GM19467 (cell line): ENCODE data around the gene SLC41A1.
"Not testable (repeated sequence)": the region's sequence is repeated elsewhere in the genome, so short reads cannot be mapped to it uniquely, and the experiment has no call there.

ENCODE experiments used
- ATAC-seq: cut with Tn5 transposase; IDR thresholded peaks from one replicate; pipeline ENCODE4 v1.9.1; 2021; ENCODE audit warnings: mild to moderate bottlenecking, moderate library complexity; ENCODE audit not compliant: unreplicated experiment

The SLC41A1 gene

DNA sequence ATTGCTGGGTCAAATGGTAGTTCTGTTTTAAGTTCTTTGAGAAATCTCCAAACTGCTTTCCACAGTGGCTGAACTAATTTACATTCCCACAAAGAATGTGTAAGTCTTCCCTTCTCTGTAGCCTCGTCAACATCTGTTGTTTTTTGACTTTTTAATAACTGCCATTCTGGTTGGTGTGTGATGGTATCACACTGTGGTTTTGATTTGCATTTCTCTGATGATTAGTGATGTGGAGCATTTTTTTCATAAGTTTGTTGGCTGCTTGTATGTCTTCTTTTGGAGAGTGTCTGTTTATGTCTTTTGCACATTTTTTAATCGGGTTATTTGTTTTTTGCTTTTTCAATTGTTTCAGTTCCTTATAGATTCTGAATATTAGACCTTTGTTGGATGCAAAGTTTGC is 10.3 kb upstream of the SLC41A1 start:
- not testable (repeated sequence) for ATAC-seq

DNA sequence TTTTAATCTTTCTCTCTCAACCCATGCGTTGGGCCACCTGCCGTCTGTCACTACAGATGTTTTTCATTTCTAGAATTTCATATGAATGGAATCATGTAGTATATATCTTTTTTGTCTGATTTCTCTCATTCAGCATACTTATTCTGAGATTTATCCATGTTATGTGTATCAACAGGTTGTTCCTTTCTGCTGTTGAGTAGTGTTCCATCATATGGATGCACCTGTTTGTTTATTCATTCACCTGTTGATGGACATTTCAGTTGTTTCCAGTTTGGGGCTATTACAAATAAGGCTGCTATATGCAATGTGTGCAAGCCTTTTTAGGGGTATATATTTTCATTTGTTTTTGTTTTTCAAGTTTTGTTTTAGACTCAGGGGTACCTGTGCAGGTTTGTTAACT is 9.4 kb upstream of the SLC41A1 start:
- ATAC-seq = no peak

DNA sequence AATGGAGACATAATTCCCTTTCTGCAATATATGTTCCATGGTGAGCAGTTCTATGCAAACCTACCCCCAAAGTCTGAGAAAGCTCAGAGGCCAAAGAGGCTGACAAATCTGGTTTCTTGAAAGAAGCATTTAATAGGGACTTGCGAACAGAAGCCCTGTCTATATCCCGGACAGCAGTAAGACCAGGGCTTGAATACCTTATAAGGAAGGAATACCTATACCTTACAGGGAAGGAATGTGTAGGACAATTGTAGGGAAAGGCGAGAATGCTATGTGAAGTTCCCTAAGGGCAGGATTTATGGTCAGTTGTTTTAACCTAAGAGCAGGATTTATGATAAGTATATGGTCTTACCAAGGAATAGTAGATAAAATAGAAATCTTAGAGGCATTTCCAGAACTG is 5.0 kb upstream of the SLC41A1 start:
- no peak for ATAC-seq

DNA sequence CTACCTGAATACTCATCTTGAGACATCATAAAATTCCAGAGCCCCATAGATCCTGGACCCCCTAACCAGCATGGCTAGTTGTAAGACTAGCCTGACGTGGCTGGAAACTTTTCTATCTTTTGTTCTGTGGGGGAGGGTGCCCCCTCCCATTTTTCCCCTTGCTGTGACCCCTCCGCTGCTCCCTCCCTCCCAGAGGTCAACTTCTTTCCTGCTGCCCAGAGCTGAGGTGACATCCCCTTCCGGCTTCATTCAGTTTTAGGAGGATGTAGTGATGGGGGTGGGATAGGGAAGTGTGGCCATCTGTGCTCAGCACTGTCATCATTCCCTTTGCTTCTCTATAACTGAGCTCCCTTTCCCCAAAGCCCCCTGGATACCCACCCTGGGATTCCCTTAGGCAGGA is 4.4 kb upstream of the SLC41A1 start:
- ATAC-seq = no peak

DNA sequence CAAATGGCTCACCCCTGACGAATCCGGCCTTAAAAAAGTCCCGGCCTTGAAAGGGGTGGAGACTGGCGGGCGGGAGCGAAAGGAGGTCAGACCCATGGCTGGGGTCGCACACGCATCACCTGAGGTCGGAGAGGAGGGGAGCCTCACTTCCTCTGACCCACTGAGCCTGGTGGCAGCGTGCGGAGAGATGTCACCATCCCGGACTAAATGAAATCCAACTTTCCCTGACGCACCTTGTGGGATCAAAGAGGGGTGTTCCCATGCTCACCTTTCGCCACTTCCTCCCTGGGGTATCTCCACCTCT is 709 bp upstream of the SLC41A1 start:
- ATAC-seq = no peak

DNA sequence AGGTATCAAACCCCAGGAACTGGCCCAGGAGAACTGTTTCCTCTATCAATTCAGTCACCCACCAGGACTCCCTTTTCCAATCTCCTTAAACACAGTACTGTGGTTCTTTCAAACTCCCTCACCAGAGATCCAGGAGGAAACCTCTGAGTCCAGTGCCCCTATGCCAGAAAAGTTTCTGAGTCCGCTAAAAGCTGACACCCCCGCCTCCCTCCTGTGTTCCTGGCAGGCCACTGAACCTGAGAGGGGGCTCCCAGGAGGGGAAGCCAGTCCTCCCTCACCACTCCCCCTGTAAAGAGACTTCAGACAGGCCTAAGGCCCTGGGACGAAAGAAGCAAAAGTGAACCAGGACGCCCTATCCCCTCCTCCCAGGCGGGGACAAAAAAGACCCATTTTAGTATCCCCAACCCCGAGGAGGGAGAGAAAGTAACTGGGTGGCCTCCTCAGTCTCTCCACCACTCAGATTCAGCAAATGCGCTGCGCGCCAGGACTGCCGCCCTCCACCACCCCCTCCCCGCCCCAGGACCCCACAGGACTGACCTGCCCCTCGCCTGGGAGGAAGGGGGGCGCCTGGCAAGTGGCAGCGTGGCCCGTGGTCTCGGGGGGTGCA is 624 bp downstream of the SLC41A1 start:
- no peak for ATAC-seq

DNA sequence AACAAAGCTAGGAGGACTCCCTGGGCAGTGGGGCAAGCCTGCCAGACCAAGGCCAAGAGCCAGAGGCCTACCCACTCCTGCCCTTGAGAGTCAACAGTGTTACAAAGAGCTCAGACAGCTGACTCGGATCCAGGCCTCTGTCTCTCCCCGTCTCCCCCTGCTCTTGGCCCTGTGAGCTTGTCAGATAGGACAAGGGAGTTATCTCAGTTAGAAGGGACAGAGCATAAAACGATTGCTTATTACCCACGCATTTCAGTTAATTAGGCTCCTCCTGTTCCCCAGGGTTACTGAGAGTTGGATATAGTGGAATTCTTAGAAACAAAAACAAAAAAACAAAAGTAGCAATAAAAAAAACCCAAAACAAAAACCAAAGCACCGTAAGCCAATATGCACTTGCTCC is 1.3 kb downstream of the SLC41A1 start:
- ATAC-seq = no peak

DNA sequence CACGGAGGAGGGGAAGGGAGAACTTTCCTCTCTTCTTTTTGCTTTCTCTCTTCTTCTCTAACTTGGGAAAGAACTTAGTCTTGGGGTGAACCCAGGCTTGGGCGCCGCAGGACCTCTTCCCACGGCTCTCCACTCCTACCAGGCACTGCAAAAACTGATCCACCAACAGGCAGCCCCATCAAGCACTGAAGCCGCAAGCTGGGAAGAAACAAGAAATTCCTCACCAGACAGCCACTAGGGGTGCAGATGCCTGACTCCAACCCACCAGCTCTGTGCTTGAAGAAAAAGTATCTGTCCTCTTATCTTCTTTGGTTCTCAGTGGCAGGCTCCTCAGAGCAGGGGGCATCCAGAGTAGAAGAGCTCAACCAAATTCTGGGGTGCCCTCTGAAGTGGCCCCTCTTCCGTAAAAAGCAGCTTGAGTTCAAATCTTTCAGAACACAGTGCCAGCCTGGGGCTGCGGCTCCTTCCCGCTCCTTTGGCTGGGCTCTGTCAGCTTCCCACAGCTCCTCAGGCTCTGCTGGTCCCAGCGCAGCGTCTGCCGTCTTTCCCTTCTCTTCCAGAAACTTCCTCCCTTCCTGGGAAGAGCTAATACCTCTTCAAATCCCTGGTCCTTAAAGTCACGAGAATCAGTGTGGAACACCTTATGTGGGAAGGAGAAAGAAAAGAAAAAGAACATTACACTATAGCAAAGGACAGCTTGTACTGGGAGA is 2.4 kb downstream of the SLC41A1 start:
- ATAC-seq = no peak

DNA sequence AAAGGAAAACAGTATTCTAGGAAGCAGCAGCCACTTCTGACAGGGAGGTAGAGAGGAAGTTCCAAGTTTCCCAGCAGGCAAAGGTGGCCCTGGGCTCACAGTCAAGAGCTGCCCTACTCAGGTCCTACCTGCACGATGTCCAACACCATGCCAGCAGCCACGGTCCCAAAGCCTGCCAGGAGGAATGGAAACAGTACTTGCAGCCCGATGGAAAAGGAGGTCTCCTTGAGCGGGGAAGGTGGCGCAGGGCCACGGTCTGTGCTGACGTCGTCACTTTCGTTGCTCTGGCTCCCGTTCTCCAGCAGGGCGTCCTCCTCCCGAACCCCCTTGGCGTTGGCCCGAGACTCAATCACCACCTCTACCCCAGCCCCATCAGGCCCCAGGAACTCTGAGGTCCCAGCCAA is 3.1 kb downstream of the SLC41A1 start:
- no peak for ATAC-seq

DNA sequence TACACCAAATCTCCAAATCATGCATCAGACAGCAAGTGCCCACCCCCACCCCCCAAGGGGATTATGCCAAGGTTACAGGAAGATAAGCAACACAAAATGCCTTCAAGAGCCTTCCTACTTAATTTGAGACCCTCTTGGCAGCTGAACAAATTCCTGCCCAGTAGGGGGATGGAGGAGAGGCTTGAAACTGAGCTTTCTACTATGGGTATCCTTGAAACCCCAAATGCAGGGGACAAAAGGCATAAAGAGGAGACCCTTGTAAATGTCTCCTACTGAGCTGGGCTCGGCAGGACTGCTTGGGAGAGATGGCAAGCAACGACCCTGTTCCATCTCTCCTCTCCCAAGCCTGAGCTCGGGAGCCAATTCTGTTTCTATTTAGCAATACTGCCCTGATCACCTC is 3.5 kb downstream of the SLC41A1 start:
- no peak for ATAC-seq

DNA sequence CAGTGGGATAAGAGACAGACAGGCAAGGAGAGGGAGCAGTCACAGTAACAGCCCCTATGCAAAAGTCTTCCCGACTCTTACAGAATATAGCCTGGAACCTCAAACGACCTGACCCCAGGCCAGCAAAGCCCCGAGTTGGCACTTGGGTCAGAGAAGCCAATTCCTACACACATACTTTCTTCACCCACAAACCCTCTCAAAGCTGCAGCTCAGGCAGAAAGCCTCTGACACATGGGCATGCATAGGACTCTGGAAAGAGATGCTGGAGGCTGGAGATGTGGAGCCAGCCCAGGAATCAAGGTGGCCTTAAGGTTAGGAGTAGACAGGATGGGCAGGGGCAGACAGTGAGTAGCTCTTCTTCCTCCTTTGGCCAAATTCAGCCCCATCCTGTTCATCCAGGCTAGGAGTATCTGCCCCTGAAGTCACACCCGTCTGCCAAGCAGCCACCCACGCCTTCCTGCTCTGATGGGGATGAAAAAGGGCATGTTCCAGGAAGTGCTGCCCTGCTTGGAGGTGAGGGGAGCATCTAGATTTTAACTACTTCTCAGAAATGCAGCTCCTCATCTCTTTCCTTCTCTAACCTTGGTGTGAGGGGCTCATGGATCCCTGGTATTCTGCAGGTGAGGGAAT is 7.8 kb downstream of the SLC41A1 start:
- no peak for ATAC-seq

DNA sequence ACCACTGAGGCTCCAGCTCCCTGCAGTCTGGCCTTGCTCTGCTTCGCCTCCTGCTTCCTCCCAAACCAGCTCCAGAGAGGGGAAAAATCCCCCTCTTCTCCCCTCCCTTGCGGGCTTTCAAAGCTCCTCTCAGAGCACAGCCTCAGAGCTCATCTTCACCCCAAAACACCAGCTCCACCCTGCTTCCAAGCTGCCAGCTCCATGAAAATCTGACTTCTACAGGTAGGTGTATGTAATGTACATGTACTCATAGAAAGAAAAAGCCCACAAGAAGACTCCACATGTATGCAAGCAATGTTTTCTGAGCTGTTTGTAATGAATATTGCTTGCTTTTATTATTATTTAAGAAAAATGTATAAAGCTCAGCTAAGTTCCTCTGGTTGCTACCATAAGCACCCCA is 8.4 kb downstream of the SLC41A1 start:
- no peak for ATAC-seq

DNA sequence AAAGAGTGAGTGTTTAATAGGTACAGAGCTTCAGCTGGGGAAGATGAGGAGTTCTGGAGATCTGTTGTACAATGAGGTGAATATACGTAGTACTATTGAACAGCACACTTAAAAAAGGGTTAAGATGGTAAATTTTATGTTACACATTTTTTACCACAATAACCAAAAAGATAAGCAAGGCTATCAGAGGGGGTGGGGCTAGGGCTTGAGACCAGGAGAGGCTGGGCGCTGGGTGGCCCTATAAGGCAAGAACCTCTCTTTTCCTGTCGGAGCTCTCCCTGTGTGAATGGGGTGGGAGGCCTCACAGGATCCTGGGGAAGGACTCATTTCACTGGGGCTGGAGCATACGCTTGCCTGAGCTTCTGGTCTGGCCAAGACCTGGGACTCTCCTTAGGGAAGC is 9.0 kb downstream of the SLC41A1 start:
- no peak for ATAC-seq

DNA sequence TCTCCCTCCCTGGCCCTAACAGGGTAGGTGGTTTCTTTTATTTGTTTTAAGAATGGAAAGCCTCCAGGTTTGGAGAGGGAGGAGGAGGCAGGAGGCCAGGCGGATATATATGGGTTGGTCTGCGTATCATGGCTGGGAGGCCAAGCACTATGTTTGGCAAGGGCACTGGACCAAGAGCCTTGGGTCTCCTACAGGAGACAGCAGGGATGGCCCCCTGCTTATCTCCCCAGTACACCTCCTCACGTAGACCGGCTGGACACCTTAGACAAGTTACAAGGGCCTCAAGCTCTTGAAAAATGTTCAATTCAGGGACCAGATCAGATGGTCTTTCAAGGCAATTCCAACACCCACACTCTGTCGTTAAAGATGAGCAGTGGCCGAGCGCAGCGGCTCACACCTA is 10.9 kb downstream of the SLC41A1 start:
- ATAC-seq = no peak

DNA sequence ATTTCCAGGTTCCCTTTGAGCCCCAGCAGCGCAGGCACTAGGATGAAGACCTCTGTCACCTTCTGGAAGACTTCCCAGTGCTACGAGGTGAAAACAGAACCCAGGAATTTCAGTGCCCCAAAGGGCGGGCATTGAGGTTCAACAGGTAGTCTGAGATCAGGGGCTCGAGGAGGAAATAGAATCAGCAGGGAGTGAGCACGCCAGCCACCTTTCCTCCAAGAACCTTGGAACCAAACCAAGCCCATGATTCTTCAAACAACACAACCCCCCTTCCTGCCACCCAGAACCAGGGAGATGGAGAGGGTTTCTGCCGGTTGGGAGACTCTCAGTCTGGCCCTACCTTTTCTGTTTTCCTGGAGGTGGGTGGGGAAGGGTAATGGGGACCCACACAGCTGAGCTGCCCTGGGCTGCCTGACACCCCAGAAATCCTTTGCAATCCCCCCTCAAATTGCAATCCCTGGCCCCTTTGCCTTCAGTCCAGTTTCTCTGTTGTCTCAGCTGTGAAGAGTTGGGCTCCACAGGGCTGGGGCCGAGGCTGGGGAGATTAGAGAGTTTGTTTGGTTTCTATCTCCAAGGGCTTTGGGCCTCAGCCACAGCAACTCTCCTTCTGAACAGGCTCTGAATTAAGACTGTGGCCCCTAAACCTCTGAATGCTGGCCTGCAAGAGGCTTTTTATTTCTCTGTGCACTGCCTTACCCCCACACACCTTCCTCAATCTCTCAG is 11.9 kb downstream of the SLC41A1 start:
- no peak for ATAC-seq

DNA sequence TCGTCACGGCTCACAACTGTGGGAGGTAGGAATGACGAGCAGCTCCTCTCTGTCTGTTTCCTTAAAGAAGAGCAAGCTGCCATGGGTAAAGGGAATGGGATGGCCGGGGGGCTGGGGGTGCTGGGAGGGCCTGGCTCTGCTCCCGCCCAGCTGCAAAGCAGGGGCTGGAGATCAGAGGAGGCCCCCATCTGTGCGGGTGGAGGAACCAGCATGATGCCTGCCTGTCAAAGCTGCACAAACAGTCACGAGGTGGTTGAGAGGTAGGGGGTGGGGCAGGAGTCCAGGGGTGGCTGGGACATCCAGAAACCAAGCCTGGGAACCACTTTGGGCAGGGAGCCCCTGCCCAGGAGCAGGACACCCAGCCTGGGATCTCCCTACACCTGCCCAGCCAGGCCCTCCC is 12.6 kb downstream of the SLC41A1 start:
- no peak for ATAC-seq

DNA sequence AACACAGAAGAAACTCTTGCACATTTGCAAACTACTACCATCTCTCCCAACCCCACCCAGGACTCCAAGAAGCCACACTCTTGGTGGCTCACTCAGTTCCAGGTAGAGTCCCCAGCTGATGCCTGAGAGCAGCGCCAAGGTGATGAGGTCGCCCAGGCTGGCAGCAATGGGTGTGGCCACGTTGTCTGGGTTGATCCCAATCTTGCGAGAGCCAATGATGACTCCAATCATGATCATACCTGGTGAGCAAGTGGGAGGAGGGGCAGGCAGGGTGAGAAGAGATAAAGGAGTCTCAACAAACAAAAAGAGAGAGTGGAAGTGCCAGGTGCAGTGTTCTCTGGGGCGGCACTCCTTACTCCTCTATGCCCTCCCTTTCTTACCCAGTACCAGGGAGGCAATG is 14.4 kb downstream of the SLC41A1 start:
- no peak for ATAC-seq

DNA sequence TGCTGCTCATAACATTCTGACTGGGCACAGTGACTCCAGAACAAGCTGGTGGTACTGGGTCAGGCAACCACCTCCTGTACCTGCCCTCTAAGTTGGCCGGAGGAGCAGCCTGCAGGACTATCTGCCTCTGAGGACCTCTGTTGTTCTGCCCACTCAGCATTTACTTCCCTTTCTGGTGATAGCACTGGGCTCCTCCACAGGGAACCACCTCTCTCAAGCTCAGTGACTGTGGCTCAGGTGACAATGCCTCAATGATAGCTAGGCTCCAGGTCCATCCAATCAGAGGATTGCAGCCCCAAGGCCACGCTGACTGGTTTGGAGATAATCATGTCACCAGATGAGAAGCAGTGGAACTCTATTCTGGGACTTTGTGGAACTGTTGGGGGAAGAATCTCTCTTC is 15.8 kb downstream of the SLC41A1 start:
- ATAC-seq = no peak

DNA sequence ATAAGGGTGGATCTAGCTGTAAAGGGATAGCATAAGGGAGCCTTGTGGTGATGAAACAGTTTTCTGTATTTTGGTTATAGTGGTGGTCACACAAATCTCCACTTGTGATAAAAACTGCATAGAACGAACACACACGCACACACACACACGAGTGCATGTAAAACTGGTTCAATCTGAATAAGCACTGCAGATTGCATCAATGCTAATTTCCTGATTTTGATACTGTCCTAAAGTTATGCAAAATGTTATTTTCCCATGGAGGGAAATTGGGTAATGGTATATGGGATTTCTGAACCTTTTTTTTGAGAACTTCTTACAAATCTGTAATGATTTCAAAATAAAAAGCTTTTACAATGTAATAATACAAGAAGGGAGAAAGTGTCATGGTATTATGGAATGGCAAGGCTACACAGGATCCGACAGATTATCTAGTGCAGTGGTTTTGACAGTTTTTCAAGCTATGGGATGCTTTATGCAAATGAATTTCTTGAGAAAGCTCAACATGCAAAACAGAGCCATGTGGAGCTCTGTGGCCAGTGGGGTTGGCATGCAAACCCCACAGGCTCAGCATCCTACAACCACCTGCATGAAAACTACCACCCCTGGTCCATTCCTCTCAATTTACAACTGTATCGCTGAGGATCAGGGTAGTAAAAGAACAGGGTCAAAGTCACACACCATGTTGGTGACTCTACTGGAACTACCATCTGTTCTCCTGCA is 18.8 kb downstream of the SLC41A1 start:
- no peak for ATAC-seq

DNA sequence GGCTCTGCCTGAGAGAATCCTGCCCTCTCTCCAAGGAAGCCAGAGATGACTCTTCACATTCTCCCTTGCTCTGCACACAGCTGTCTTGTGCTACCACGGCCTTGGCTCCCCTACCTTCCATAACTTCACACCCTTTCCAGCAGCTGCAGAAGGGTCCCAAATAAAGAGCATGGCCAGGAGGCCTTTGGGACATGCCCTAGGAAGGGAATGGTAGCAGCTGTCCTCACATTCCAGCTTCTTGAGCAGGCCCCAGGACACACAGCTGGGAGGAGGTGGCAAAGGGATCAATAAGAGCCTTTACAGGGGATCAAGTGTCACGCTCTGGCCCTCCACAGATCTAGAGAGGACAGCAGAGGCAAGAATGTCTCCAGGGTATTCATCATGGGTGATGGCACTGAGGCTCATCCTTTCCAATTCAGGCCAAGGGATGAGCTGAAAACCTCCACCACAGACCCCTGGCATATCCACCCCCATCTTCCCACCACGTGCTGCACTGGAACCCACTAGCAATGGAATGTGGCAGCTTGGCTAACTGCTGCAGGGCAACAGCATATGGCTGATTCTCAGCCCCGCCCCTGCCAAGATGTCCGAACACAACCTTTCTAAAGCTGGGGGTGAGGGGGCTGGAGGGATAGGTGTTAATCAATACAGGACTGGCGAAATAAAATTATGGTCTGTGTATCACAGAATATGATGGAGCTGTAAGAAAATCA is 19.9 kb downstream of the SLC41A1 start:
- ATAC-seq = no peak

DNA sequence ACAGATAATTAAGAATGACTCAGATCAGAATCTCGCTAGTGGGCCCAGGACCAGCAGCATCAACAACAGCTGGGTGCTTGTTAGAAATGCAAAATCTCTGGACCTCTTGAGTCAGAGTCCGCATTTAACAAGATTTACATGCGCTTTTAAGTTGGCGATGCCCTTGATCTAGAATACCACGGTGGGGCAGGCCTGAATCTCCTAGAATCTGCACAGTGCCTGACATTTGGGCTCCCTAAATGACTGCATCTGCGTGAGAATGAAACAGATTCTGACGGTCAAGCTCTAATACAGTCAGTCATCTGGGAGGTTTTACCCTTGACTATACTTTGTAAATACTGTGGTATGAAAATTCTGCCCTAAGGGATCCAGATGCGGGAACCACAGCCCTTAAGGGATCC is 20.5 kb downstream of the SLC41A1 start:
- ATAC-seq = no peak
